Measurements from ENCODE around the gene DELE1.

The DELE1 gene

DNA sequence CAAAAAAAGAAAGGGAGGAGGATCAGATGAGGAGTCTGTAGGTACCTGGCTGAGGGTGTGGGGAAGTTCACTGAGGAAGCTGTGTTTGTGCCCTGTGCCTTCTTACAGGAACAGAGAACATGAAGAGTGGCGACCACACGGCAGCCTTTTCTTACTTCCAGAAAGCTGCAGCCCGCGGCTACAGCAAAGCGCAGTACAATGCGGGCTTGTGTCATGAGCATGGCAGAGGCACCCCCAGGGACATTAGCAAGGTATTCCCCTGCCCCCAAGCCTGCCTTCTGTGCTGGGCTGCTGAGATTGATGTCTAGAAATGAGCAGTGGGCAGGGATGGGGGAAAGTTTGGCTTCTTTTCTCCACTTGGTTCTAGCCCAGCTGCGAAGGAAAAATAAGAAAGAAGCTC lies 9.5 kb downstream of the DELE1 start:
- TF ChIP-seq SIN3A (IDR thresholded peaks at IDR 0.05; ENCODE audit: borderline replicate concordance, insufficient read depth, low read length): no peak
- TF ChIP-seq TAF1 (IDR thresholded peaks at IDR 0.05; ENCODE audit: borderline replicate concordance, insufficient read depth, low read length): no peak
- TF ChIP-seq POLR2AphosphoS5 (IDR thresholded peaks at IDR 0.05; ENCODE audit: low read depth, low read length): no peak
- no peak for TF ChIP-seq FOXP2 (optimal IDR thresholded peaks at IDR 0.05; ENCODE audit: borderline replicate concordance, extremely low read depth, extremely low read length, insufficient read depth)
- TF ChIP-seq, protein P1, sequence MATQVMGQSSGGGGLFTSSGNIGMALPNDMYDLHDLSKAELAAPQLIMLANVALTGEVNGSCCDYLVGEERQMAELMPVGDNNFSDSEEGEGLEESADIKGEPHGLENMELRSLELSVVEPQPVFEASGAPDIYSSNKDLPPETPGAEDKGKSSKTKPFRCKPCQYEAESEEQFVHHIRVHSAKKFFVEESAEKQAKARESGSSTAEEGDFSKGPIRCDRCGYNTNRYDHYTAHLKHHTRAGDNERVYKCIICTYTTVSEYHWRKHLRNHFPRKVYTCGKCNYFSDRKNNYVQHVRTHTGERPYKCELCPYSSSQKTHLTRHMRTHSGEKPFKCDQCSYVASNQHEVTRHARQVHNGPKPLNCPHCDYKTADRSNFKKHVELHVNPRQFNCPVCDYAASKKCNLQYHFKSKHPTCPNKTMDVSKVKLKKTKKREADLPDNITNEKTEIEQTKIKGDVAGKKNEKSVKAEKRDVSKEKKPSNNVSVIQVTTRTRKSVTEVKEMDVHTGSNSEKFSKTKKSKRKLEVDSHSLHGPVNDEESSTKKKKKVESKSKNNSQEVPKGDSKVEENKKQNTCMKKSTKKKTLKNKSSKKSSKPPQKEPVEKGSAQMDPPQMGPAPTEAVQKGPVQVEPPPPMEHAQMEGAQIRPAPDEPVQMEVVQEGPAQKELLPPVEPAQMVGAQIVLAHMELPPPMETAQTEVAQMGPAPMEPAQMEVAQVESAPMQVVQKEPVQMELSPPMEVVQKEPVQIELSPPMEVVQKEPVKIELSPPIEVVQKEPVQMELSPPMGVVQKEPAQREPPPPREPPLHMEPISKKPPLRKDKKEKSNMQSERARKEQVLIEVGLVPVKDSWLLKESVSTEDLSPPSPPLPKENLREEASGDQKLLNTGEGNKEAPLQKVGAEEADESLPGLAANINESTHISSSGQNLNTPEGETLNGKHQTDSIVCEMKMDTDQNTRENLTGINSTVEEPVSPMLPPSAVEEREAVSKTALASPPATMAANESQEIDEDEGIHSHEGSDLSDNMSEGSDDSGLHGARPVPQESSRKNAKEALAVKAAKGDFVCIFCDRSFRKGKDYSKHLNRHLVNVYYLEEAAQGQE (IDR thresholded peaks at IDR 0.05; ENCODE audit: insufficient read depth in 1 of 2, low read depth in 2 of 2, low read length in 2 of 2): no peak

DNA sequence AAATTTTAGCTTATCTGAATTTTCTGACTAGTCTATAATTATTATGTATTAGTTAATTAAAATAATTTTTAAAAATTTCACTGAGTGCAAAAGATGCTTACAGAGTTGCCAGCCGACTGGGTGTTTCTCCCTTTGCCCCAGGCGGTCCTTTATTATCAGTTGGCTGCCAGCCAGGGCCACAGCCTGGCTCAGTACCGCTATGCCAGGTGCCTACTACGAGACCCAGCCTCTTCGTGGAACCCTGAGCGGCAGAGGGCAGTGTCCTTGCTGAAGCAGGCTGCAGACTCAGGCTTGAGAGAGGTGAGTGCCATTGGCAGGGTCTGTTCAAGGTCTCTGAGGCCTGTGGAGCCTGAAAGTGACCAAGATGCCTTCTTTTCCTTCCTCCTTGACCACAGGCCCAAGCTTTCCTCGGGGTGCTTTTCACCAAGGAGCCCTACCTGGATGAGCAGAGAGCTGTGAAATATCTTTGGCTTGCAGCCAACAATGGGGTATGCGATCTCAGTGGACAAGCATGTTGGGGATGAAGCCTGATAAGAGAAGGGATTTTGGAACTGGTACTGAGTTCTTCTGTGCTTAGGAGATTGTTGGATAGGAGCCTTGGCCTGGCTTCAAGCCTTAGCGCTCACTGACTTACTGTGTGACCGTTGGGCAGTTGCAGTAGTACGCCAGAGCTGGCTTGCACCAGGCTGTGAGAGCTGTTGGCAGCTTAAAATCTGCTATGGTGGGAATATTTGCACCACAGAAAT lies 10.6 kb downstream of the DELE1 start:
- TF ChIP-seq, protein P1 (IDR thresholded peaks at IDR 0.05; ENCODE audit: insufficient read depth in 1 of 2, low read depth in 2 of 2, low read length in 2 of 2): no peak
- TF ChIP-seq POLR2AphosphoS5 (IDR thresholded peaks at IDR 0.05; ENCODE audit: low read depth, low read length) (no peak), SIN3A (IDR thresholded peaks at IDR 0.05; ENCODE audit: borderline replicate concordance, insufficient read depth, low read length) (no peak)

DNA sequence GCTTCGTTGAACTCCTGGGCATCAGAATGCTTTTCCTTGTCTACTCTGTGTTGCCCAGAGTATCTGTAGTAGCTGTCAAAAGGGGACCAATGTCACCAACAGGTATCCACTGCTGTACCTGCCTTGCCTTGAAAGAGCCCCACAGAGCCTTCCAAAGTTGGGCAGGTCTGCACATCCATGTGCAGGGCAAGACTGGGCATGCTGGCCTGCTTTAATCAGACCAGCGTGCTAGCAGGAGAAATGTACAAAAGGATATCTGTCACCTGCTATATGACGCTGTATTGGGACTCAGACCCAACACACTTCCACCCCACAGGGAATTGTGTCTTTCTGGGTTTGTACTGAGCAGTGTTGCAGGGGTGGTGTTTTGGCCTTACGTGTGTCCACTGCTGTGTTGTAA lies 11.9 kb downstream of the DELE1 start:
- TF ChIP-seq, protein P1 (IDR thresholded peaks at IDR 0.05; ENCODE audit: insufficient read depth in 1 of 2, low read depth in 2 of 2, low read length in 2 of 2): no peak
- TF ChIP-seq SIN3A (IDR thresholded peaks at IDR 0.05; ENCODE audit: borderline replicate concordance, insufficient read depth, low read length) (no peak), TAF1 (IDR thresholded peaks at IDR 0.05; ENCODE audit: borderline replicate concordance, insufficient read depth, low read length) (no peak), FOXP2 (optimal IDR thresholded peaks at IDR 0.05; ENCODE audit: borderline replicate concordance, extremely low read depth, extremely low read length, insufficient read depth) (no peak), POLR2AphosphoS5 (IDR thresholded peaks at IDR 0.05; ENCODE audit: low read depth, low read length) (no peak)

DNA sequence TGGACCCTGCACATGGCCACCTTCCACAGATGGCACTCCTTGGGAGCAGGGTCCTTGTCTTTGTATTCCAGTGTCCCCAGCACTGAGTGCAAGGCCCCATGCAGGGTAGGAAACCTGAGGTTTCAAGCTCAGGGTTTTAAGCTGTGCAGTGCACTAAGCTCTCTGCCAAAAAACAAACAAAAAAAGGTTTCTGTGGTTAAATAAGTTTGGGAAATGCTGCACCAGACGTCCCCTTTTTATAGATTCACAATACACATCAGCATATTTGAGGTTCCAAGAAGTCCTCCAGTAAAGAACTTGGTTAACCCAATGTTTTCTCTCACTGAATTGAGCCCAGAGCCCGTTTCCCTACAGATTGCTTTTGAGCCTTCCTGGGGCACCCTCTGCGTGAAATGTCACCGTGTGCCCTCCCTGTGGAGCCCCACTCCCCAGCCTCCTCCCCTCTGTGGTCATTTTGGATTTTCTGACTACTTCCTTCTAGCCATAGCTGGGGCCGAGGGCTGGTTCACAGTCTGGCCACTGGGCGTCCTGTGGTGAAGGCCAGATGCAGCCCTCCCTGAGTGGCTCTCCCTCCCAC lies 17.1 kb downstream of the DELE1 start:
- no peak for TF ChIP-seq POLR2AphosphoS5 (IDR thresholded peaks at IDR 0.05; ENCODE audit: low read depth, low read length)
- TF ChIP-seq FOXP2 (optimal IDR thresholded peaks at IDR 0.05; ENCODE audit: borderline replicate concordance, extremely low read depth, extremely low read length, insufficient read depth): no peak
- TF ChIP-seq TAF1 (IDR thresholded peaks at IDR 0.05; ENCODE audit: borderline replicate concordance, insufficient read depth, low read length): no peak
- TF ChIP-seq, protein P1 (IDR thresholded peaks at IDR 0.05; ENCODE audit: insufficient read depth in 1 of 2, low read depth in 2 of 2, low read length in 2 of 2): no peak
- TF ChIP-seq SIN3A (IDR thresholded peaks at IDR 0.05; ENCODE audit: borderline replicate concordance, insufficient read depth, low read length): no peak

All from PFSK-1 (cell line).